ENCODE results near the gene FICD. TPM values are rescaled to one million over a fixed set of nuclear protein-coding genes. Genes with fewer than 3 reads are reported as not detected.

FICD gene
- total and polyA plus RNA-seq, 2 donors (not counting 1 experiment from before 2014, with no cell fraction given): 1.2 to 9.1 TPM

DNA sequence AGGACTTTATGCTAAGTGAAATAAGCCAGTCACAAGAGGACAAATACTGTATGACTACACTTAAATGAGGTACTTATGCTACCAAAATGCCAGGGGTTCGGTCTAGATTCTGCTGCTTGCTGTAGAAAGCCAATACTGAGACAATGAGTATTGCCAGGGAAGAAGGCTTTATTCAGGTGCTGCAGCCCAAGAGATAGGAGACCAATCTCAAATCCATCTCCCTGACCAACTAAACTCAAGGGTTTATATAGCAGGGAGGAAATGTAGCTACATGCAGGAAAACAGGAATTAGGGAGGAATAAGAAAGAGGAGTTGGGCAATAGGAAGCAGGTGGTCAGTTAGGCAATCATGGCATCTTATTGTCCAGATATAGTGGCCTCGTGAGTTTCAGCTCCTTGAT is 12.2 kb upstream of the FICD start:
- Histone ChIP-seq H3K79me2 (ENCODE audit: control insufficient read depth, insufficient read depth, low read length) (no peaks in the 10 kb centered on the region), H3K27me3 (replicated peaks in 1 of 4; ENCODE audit: control extremely low read depth in 1 of 4, control insufficient read depth in 3 of 4, insufficient read depth in 4 of 4, low read length in 3 of 4) (peaks cover 0 to 10% (median 2%) of the 10 kb centered on the region in 4 experiments), H3K4me2 (replicated peaks; ENCODE audit: low read depth, low read length, poor library complexity, severe bottlenecking) (no peak overlapping the region), H3K4me1 (ENCODE audit: control insufficient read depth in 2 of 2, insufficient read depth in 2 of 2, low read length in 2 of 2) (no peaks in the 10 kb centered on the region), H3K9me3 (ENCODE audit: control extremely low read depth in 1 of 3, control insufficient read depth in 2 of 3, insufficient read depth in 1 of 3, low read length in 2 of 3) (peaks cover 1 to 20% (median 17%) of the 10 kb centered on the region in 3 donors), H3K27ac (ENCODE audit: low read length in 2 of 2) (no peak overlapping the region), H3K36me3 (replicated peaks in 1 of 2; ENCODE audit: control extremely low read depth in 1 of 2, control insufficient read depth in 1 of 2, extremely low read depth in 1 of 2, insufficient read depth in 2 of 2, low read length in 1 of 2) (no peaks in the 10 kb centered on the region), H3K9ac (ENCODE audit: low read length) (no peak overlapping the region), H4K20me1 (ENCODE audit: control insufficient read depth, insufficient read depth, low read length, poor library complexity, severe bottlenecking) (no peaks in the 10 kb centered on the region), H3K4me3 (ENCODE audit: control extremely low read depth in 1 of 5, extremely low read depth in 1 of 5, insufficient read depth in 1 of 5, low read depth in 2 of 5, low read length in 4 of 5) (no peak overlapping the region), H2AFZ (ENCODE audit: insufficient read depth, low read depth, low read length, poor library complexity, severe bottlenecking) (no peak overlapping the region)
- no peak for DNase-seq
- TF ChIP-seq EZH2 (IDR thresholded peaks at IDR 0.05; ENCODE audit: borderline replicate concordance, insufficient read depth, low read depth, low read length, poor library complexity, severe bottlenecking): no peak
- intact Hi-C loops (cut with micrococcal nuclease): no loop called here
- Mint-ChIP-seq H3K27ac (no peak overlapping the region), H3K27me3 (peaks cover 29% of the 10 kb centered on the region), H3K9me3 (ENCODE audit: insufficient read depth) (peaks cover 13% of the 10 kb centered on the region), H3K4me3 (no peak overlapping the region), H3K4me1 (no peaks in the 10 kb centered on the region)
- POLR2A ChIA-PET: no interaction called here
- CTCF ChIA-PET: no interaction called here
- WGBS (ENCODE audit: insufficient coverage): no CpG with 5 or more reads among the region's 2 CpGs
- ATAC-seq (ENCODE audit: low read depth): no peak

DNA sequence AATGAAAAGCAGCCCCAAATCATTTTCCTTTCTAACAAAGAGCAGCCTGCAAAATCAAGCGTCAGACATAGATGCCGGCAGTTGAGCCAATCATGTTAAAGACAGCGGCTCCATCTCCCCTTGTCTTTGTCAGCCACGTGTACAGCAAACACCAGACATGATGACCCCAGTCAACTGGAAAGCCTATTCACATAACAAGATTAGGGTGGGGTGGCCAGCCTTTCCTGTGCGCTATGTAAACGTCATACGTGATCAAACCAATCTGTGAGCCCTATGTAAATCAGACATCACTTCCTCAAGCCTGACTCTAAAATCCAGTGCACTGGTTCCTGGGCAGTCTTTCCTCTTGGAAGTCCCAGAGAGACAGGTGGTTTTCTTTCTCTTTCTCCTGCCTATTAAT is 9.9 kb upstream of the FICD start:
- H3K79me2 ChIP-seq (ENCODE audit: control insufficient read depth, insufficient read depth, low read length): no peaks in the 10 kb centered on the region
- H4K20me1 ChIP-seq (ENCODE audit: control insufficient read depth, insufficient read depth, low read length, poor library complexity, severe bottlenecking): no peaks in the 10 kb centered on the region
- no peak for TF ChIP-seq EZH2 (IDR thresholded peaks at IDR 0.05; ENCODE audit: borderline replicate concordance, insufficient read depth, low read depth, low read length, poor library complexity, severe bottlenecking)
- TF ChIP-seq, protein P1, sequence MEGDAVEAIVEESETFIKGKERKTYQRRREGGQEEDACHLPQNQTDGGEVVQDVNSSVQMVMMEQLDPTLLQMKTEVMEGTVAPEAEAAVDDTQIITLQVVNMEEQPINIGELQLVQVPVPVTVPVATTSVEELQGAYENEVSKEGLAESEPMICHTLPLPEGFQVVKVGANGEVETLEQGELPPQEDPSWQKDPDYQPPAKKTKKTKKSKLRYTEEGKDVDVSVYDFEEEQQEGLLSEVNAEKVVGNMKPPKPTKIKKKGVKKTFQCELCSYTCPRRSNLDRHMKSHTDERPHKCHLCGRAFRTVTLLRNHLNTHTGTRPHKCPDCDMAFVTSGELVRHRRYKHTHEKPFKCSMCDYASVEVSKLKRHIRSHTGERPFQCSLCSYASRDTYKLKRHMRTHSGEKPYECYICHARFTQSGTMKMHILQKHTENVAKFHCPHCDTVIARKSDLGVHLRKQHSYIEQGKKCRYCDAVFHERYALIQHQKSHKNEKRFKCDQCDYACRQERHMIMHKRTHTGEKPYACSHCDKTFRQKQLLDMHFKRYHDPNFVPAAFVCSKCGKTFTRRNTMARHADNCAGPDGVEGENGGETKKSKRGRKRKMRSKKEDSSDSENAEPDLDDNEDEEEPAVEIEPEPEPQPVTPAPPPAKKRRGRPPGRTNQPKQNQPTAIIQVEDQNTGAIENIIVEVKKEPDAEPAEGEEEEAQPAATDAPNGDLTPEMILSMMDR (IDR thresholded peaks at IDR 0.05): no peak
- intact Hi-C loops (cut with micrococcal nuclease): no loop called here
- H3K4me3 ChIP-seq (ENCODE audit: control extremely low read depth in 1 of 5, extremely low read depth in 1 of 5, insufficient read depth in 1 of 5, low read depth in 2 of 5, low read length in 4 of 5): no peak overlapping the region
- 91% methylated on average over 7 of the region's 7 CpGs for WGBS (ENCODE audit: insufficient coverage)
- H3K4me1 Mint-ChIP-seq: peaks cover 2% of the 10 kb centered on the region
- peaks cover 1 to 20% (median 17%) of the 10 kb centered on the region in 3 donors for H3K9me3 ChIP-seq (ENCODE audit: control extremely low read depth in 1 of 3, control insufficient read depth in 2 of 3, insufficient read depth in 1 of 3, low read length in 2 of 3)
- H3K27ac Mint-ChIP-seq: no peak overlapping the region
- H3K27ac ChIP-seq (ENCODE audit: low read length in 2 of 2): no peak overlapping the region
- H3K9me3 Mint-ChIP-seq (ENCODE audit: insufficient read depth): peaks cover 13% of the 10 kb centered on the region
- ATAC-seq (ENCODE audit: low read depth): no peak
- peaks cover 16% of the 10 kb centered on the region for H3K27me3 Mint-ChIP-seq
- H2AFZ ChIP-seq (ENCODE audit: insufficient read depth, low read depth, low read length, poor library complexity, severe bottlenecking): no peak overlapping the region
- H3K9ac ChIP-seq (ENCODE audit: low read length): no peak overlapping the region
- ChIA-PET POLR2A (no interaction called here), CTCF (no interaction called here)
- no peaks in the 10 kb centered on the region for H3K36me3 ChIP-seq (replicated peaks in 1 of 2; ENCODE audit: control extremely low read depth in 1 of 2, control insufficient read depth in 1 of 2, extremely low read depth in 1 of 2, insufficient read depth in 2 of 2, low read length in 1 of 2)
- peaks cover 0 to 5% (median 2%) of the 10 kb centered on the region in 4 experiments for H3K27me3 ChIP-seq (replicated peaks in 1 of 4; ENCODE audit: control extremely low read depth in 1 of 4, control insufficient read depth in 3 of 4, insufficient read depth in 4 of 4, low read length in 3 of 4)
- H3K4me2 ChIP-seq (replicated peaks; ENCODE audit: low read depth, low read length, poor library complexity, severe bottlenecking): no peak overlapping the region
- no peak overlapping the region for H3K4me3 Mint-ChIP-seq
- DNase-seq: no peak
- H3K4me1 ChIP-seq (ENCODE audit: control insufficient read depth in 2 of 2, insufficient read depth in 2 of 2, low read length in 2 of 2): no peaks in the 10 kb centered on the region
